Mesothelial cell of epicardium (in vitro differentiated cells): ENCODE data around the gene ATP6AP2. TPM values are rescaled to one million over a fixed set of nuclear protein-coding genes. Genes with fewer than 3 reads are reported as not detected.

ENCODE experiments used
- DNase-seq, 2 experiments: peaks; one replicate each; pipeline ENCODE4 v3.0.0; 2021; ENCODE audit warnings: low spot score in 2 of 2; ENCODE audit not compliant: unreplicated experiment in 2 of 2
- H3K27ac Mint-ChIP-seq: 2 replicates; pipeline ENCODE4 v1.8.0; 2021; ENCODE audit warnings: mixed read lengths
- H3K27me3 Mint-ChIP-seq: 2 replicates; pipeline ENCODE4 v1.8.0; 2021; ENCODE audit warnings: low read depth, mixed read lengths
- H3K36me3 Mint-ChIP-seq: 2 replicates; pipeline ENCODE4 v1.8.0; 2021; ENCODE audit warnings: mixed read lengths
- H3K4me1 Mint-ChIP-seq: 2 replicates; pipeline ENCODE4 v1.8.0; 2021; ENCODE audit warnings: mixed read lengths
- H3K4me3 Mint-ChIP-seq: 2 replicates; pipeline ENCODE4 v1.8.0; 2021; ENCODE audit warnings: mild to moderate bottlenecking, moderate library complexity, mixed read lengths
- H3K9me3 Mint-ChIP-seq: 2 replicates; pipeline ENCODE4 v1.8.0; 2021; ENCODE audit warnings: mixed read lengths
- total RNA-seq: library from RNA; stranded (reverse); gene quantifications from 3 replicates; pipeline ENCODE4 v1.2.1, GENCODE V29; 2021
- TF ChIP-seq, protein P1 (sequence below): fragments of 200-600 bp; sonication (generic); IDR thresholded peaks from one replicate; pipeline ENCODE4 v1.5.0; 2021; ENCODE audit warnings: antibody characterized with exemption; ENCODE audit not compliant: unreplicated experiment

Gene ATP6AP2
- total RNA-seq, 1 donor from 2014 or later: 85.6 TPM

DNA sequence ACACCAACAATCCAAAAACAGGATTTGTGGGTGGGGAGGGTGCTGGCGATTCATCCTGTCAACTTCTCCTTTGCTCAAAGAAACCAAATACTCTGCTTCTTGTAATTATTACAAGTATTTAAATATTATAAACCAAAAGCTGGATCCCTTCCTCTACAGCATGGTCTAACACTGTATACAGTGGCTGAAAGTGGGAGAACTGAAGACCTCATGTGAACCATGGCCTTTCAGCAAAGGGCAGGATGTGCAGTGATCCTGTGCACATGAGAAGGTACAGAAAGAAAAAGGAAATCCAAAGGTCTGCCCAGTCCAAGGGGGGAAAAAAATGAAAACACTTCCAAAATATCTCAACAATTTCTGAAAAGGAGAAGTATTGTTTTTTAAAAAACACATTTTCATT, 71.9 kb downstream of the ATP6AP2 start:
- Mint-ChIP-seq H3K9me3 (no peaks in the 10 kb centered on the region), H3K36me3 (no peaks in the 10 kb centered on the region)

DNA sequence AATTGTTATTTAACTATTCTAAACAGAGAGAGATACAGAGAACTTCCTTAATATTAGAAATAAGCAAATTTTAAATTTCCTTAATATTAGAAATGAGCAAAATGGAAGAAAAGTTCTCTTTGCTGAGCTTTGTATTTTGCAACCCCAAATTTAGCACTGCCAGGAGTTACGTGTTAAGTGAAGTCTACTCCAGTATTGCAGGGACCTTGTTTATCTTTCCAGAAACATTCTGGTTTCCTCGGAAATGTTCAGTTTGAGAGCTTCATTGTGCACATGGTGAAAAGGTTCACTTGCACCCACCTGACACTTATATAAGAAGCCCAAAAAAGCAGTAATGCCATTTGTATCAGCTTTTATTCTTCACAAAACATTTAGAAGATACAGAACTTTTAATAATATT, 72.8 kb downstream of the ATP6AP2 start:
- Mint-ChIP-seq H3K9me3 (no peaks in the 10 kb centered on the region), H3K36me3 (no peaks in the 10 kb centered on the region), H3K4me1 (no peaks in the 10 kb centered on the region), H3K27me3 (no peaks in the 10 kb centered on the region), H3K27ac (no peak overlapping the region), H3K4me3 (no peak overlapping the region)
- TF ChIP-seq, protein P1, sequence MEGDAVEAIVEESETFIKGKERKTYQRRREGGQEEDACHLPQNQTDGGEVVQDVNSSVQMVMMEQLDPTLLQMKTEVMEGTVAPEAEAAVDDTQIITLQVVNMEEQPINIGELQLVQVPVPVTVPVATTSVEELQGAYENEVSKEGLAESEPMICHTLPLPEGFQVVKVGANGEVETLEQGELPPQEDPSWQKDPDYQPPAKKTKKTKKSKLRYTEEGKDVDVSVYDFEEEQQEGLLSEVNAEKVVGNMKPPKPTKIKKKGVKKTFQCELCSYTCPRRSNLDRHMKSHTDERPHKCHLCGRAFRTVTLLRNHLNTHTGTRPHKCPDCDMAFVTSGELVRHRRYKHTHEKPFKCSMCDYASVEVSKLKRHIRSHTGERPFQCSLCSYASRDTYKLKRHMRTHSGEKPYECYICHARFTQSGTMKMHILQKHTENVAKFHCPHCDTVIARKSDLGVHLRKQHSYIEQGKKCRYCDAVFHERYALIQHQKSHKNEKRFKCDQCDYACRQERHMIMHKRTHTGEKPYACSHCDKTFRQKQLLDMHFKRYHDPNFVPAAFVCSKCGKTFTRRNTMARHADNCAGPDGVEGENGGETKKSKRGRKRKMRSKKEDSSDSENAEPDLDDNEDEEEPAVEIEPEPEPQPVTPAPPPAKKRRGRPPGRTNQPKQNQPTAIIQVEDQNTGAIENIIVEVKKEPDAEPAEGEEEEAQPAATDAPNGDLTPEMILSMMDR: no peak
- DNase-seq: no peak

More for the DNA sequence above, 71.9 kb downstream of the ATP6AP2 start:
- no peaks in the 10 kb centered on the region for H3K27me3 Mint-ChIP-seq
- H3K4me1 Mint-ChIP-seq: no peaks in the 10 kb centered on the region
- no peak overlapping the region for H3K27ac Mint-ChIP-seq
- TF ChIP-seq, protein P1: no peak
- H3K4me3 Mint-ChIP-seq: no peak overlapping the region
- no peak for DNase-seq

Other genes starting within 250 kb of the ATP6AP2 start
- not detected in 3 replicates for gene MPC1L, start 42.5 kb downstream of the ATP6AP2 start, total RNA-seq
- 8.9 to 10.2 TPM (median 10.2 TPM) in 3 replicates for gene CXorf38, start 66.6 kb downstream of the ATP6AP2 start, total RNA-seq
- 41.6 to 46.8 TPM (median 42.0 TPM) in 3 replicates for gene MED14, start 154.6 kb downstream of the ATP6AP2 start, total RNA-seq